Lung (tissue), 12 donors: ENCODE data around the gene HOXA9. TPM values are rescaled to one million over a fixed set of nuclear protein-coding genes. Genes with fewer than 3 reads are reported as not detected.

Experiments
- ATAC-seq: fragments of 200-7000 bp; cut with Tn5 transposase; one replicate; pipeline ENCODE4 v1.9.1; 2020; ENCODE audit warnings: moderate number of reproducible peaks; ENCODE audit not compliant: insufficient read depth, low FRiP score
- DNase-seq, 3 donors: peaks; one replicate each; pipeline ENCODE4 v3.0.0-alpha.2; 2013 to 2017
- H3K27ac ChIP-seq, 2 donors: one replicate each; pipeline ENCODE4 v1.5.1; 2013; ENCODE audit warnings: mild to moderate bottlenecking in 2 of 2, moderate library complexity in 2 of 2, control low read depth in 1 of 2, inconsistent platforms in 1 of 2, low read depth in 1 of 2, low read length in 1 of 2
- H3K27me3 ChIP-seq, 3 donors: one replicate each; pipeline ENCODE4 v1.5.1; 2013; ENCODE audit warnings: low read length in 2 of 3; ENCODE audit not compliant: control insufficient read depth in 3 of 3, insufficient read depth in 3 of 3
- H3K36me3 ChIP-seq, 4 donors: one replicate each; pipeline ENCODE4 v1.5.1; 2013; ENCODE audit warnings: low read length in 4 of 4, mild to moderate bottlenecking in 1 of 4, moderate library complexity in 1 of 4; ENCODE audit not compliant: control insufficient read depth in 4 of 4, insufficient read depth in 4 of 4
- H3K4me1 ChIP-seq, 5 donors: one replicate each; pipeline ENCODE4 v1.5.1; 2013; ENCODE audit warnings: low read length in 5 of 5, mild to moderate bottlenecking in 2 of 5, moderate library complexity in 1 of 5; ENCODE audit not compliant: control insufficient read depth in 5 of 5, insufficient read depth in 5 of 5
- H3K4me3 ChIP-seq: one replicate; pipeline ENCODE4 v1.5.1; 2013; ENCODE audit warnings: mild to moderate bottlenecking, control low read depth, moderate library complexity
- H3K9ac ChIP-seq, 2 donors: one replicate each; pipeline ENCODE4 v1.5.1; 2013; ENCODE audit warnings: low read length in 2 of 2, control low read depth in 1 of 2; ENCODE audit not compliant: insufficient read depth in 1 of 2
- H3K9me3 ChIP-seq, 4 donors: one replicate each; pipeline ENCODE4 v1.5.1; 2013; ENCODE audit warnings: low read length in 3 of 4, mild to moderate bottlenecking in 1 of 4, moderate library complexity in 1 of 4; ENCODE audit not compliant: control insufficient read depth in 4 of 4, insufficient read depth in 3 of 4
- CTCF ChIP-seq: IDR thresholded peaks from 2 replicates; pipeline ENCODE4 v1.5.1; 2012; ENCODE audit warnings: mild to moderate bottlenecking; ENCODE audit errors: control extremely low read depth, extremely low read depth
- WGBS, 2 donors: extraction: QIAGEN DNeasy Blood & Tissue Kit; methylation state at CpG; one replicate each; pipeline ENCODE4 v1.1.7; 2013; 5-methylcytosine and 5-hydroxymethylcytosine counted together
- polyA plus RNA-seq, 2 donors: library from polyadenylated mRNA; stranded (reverse); fragments of 200-250 nt; gene quantifications; one replicate each; pipeline ENCODE4 v1.2.1, GENCODE V29; 2013
- total RNA-seq, 2 donors: library from RNA; depleted of rRNA in 1 of 2; stranded (reverse); fragments of >200 nt in 1 of 2; gene quantifications; one replicate each; pipeline ENCODE4 v1.2.1, GENCODE V29; 2014 to 2021
- donor health status: control.
- donor health status: control.
- donor health status: Bipolar disorder and iron deficiency.
- donor health status: healthy.
- donor health status: DM: yes; HTN: yes; CAD: no.

HOXA9 gene
- total and polyA plus RNA-seq, 4 donors, result 0.11 to 0.85 (median 0.43) TPM

- H3K4me3 ChIP-seq, result no peak overlapping the region
- H3K4me1 ChIP-seq, result peaks cover 0 to 27% (median 20%) of the 10 kb centered on the region in 5 donors
- peaks cover 0 to 97% (median 88%) of the 10 kb centered on the region in 3 donors for H3K27me3 ChIP-seq
- no peak overlapping the region for H3K9ac ChIP-seq
- H3K9me3 ChIP-seq, result peaks cover 0 to 13% (median 0%) of the 10 kb centered on the region in 4 donors
- WGBS, 2 donors, result 2 to 3% methylated on average over 72 of the region's 72 CpGs
- no peak for ATAC-seq
- peak; percentile 65 to 74 (median 65) for DNase-seq
- TF ChIP-seq CTCF, result no peak
- no peak overlapping the region for H3K27ac ChIP-seq
- H3K36me3 ChIP-seq, result no peaks in the 10 kb centered on the region
Measured at GRCh38 chr7:27184337-27185012, 19.1 kb upstream of the HOXA9 start.

GRCh38 chr7:27183682-27184336, 18.5 kb upstream of the HOXA9 start:
- Histone ChIP-seq H3K9ac (no peak overlapping the region), H3K27ac (no peak overlapping the region), H3K4me3 (no peak overlapping the region), H3K27me3 (peaks cover 0 to 97% (median 88%) of the 10 kb centered on the region in 3 donors), H3K9me3 (peaks cover 0 to 11% (median 0%) of the 10 kb centered on the region in 4 donors), H3K36me3 (no peaks in the 10 kb centered on the region), H3K4me1 (peaks cover 0 to 25% (median 18%) of the 10 kb centered on the region in 5 donors)
- WGBS, 2 donors, result 3 to 8% methylated on average over 30 of the region's 30 CpGs
- no peak for TF ChIP-seq CTCF
- DNase-seq, result peak in 1 of 3 donors; percentile 59
- ATAC-seq, result no peak

- Histone ChIP-seq H3K4me3 (no peak overlapping the region), H3K27ac (no peak overlapping the region)
Measured at GRCh38 chr7:27182861-27183681, 17.7 kb upstream of the HOXA9 start.

More at GRCh38 chr7:27182861-27183681, 17.7 kb upstream of the HOXA9 start:
- Histone ChIP-seq H3K9ac (no peak overlapping the region), H3K36me3 (no peaks in the 10 kb centered on the region), H3K27me3 (peaks cover 0 to 97% (median 89%) of the 10 kb centered on the region in 3 donors), H3K9me3 (peaks cover 0 to 11% (median 0%) of the 10 kb centered on the region in 4 donors), H3K4me1 (peaks cover 0 to 19% (median 17%) of the 10 kb centered on the region in 5 donors)
- 12 to 15% methylated on average over 39 of the region's 39 CpGs for WGBS, 2 donors
- ATAC-seq (no peak), DNase-seq (peak in 1 of 3 donors; percentile 36)
- no peak for TF ChIP-seq CTCF
